Gastrocnemius medialis (tissue), 4 donors: Measurements from ENCODE around the gene ASB15. TPM values are rescaled to one million over a fixed set of nuclear protein-coding genes. Genes with fewer than 3 reads are reported as not detected.
A peak's percentile ranks its signal among the peaks of the same experiment; 100 is the strongest.

Experiments used
- ATAC-seq, 2 donors: fragments of 150-250 bp; one replicate each; pipeline ENCODE4 v1.9.1; 2016
- DNase-seq, 2 donors: peaks; one replicate each; pipeline ENCODE4 v3.0.0-alpha.2; 2019
- H3K27ac ChIP-seq, 4 donors: fragments of 200-600 bp; sonication (generic); 1 replicate in 1 of 4; 2 replicates in 3 of 4; pipeline ENCODE4 v1.5.1; 2016 to 2018; ENCODE audit warnings: mild to moderate bottlenecking in 2 of 4, moderate library complexity in 1 of 4
- H3K27me3 ChIP-seq, 3 donors: fragments of 200-600 bp; sonication (generic) in 2 of 3; 1 replicate in 1 of 3; 2 replicates in 2 of 3; pipeline versions ENCODE4 v1.5.1 to v1.6.0; 2016 to 2019; ENCODE audit warnings: mild to moderate bottlenecking in 1 of 3, moderate library complexity in 1 of 3
- H3K36me3 ChIP-seq, 2 donors: fragments of 200-600 bp; sonication (generic) in 1 of 2; one replicate each; pipeline ENCODE4 v1.5.1; 2017 to 2018
- H3K4me1 ChIP-seq, 2 donors: fragments of 200-600 bp; sonication (generic) in 1 of 2; one replicate each; pipeline ENCODE4 v1.5.1; 2016 to 2017; ENCODE audit warnings: mild to moderate bottlenecking in 2 of 2
- H3K4me3 ChIP-seq, 4 donors: fragments of 200-600 bp; sonication (generic) in 3 of 4; 1 replicate in 1 of 4; 2 replicates in 3 of 4; pipeline ENCODE4 v1.5.1; 2016 to 2019; ENCODE audit warnings: mild to moderate bottlenecking in 2 of 4
- H3K9me3 ChIP-seq, 3 donors: fragments of 200-600 bp; sonication (generic) in 2 of 3; 1 replicate in 1 of 3; 2 replicates in 2 of 3; pipeline ENCODE4 v1.5.1; 2016 to 2019
- CTCF ChIP-seq, 5 experiments: fragments of 450-650 bp in 3 of 5; fragments of 200-600 bp in 2 of 5; sonication (generic) in 2 of 5; IDR thresholded peaks in 4 of 5; conservative IDR thresholded peaks in 1 of 5; 1 replicate in 4 of 5; 2 replicates in 1 of 5; pipeline ENCODE4 v1.5.1; 2016 to 2019; ENCODE audit warnings: antibody characterized with exemption in 5 of 5, mild to moderate bottlenecking in 3 of 5, moderate library complexity in 3 of 5
- POLR2A ChIP-seq, 2 donors: fragments of 450-650 bp; IDR thresholded peaks; one replicate each; pipeline ENCODE4 v1.6.1; 2017; ENCODE audit warnings: antibody characterized with exemption in 2 of 2, mild to moderate bottlenecking in 2 of 2, moderate library complexity in 2 of 2
- in situ Hi-C, 4 donors: fragments of 200-750 bp; cut with MboI; loops; one replicate each; pipeline versions ENCODE4 v1.15.0 to v1.8.0; 2017; ENCODE audit warnings: low sequenced_read_pairs in 4 of 4
- intact Hi-C: fragments of 100-400 bp; cut with DNase I; formaldehyde crosslinking; loops from one replicate; pipeline ENCODE4 v1.15.1; 2023; ENCODE audit warnings: low total_unique reads
- total RNA-seq, 4 donors: library from RNA; depleted of rRNA; stranded (reverse); fragments of >200 nt; gene quantifications; one replicate each; pipeline versions ENCODE4 v1.1.0 to v1.2.3, GENCODE V29; 2016

Gene ASB15
- total RNA-seq, 4 donors from 2014 or later, result 5.3 to 26.0 (median 10.4) TPM

DNA sequence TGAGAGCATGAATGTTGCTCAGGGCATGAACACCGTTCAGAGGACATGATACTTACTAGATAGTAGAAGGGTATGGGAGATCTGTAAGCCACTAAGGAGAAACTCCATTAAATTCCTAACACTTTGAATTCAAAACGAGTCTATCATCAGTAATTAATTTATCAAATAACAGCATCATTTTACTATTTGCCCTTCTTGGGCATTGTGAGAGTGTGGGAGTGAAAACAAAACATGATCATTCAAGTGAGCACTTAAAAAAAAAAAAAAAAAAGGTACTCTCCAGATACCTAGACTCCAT, 20.5 kb upstream of the ASB15 start:
- in situ Hi-C loops (loop anchor here in 3 of 4 donors (5.0 to 25.0 kb wide), 4 partner anchors 121 to 284 kb away; no protein-coding TSS in a partner anchor), intact Hi-C loops (loop anchor here (1.0 to 5.0 kb wide), 5 partner anchors 56 to 291 kb away; partner anchors contain the start of gene WASL)
- peaks cover 14 to 30% of the 10 kb centered on the region in 2 donors for H3K4me1 ChIP-seq
- H3K9me3 ChIP-seq, result no peaks in the 10 kb centered on the region
- peak overlapping the region; percentile 11 to 71 (median 44) for H3K27ac ChIP-seq
- H3K4me3 ChIP-seq, result peak overlapping the region in 1 of 4 donors; percentile 29
- TF ChIP-seq CTCF (IDR thresholded peaks at IDR 0.05 in 4 of 5, conservative IDR thresholded peaks at IDR 0.05 in 1 of 5), result no peak
- TF ChIP-seq POLR2A (IDR thresholded peaks at IDR 0.05), result no peak
- DNase-seq (no peak), ATAC-seq (peak in 1 of 2 donors; percentile 15)
- H3K27me3 ChIP-seq, result no peaks in the 10 kb centered on the region
- H3K36me3 ChIP-seq, result no peaks in the 10 kb centered on the region

GRCh38 chr7:123583821-123584220, 17.8 kb upstream of the ASB15 start:
- DNase-seq (no peak), ATAC-seq (no peak)
- Histone ChIP-seq H3K4me1 (peaks cover 14 to 36% of the 10 kb centered on the region in 2 donors), H3K27me3 (no peaks in the 10 kb centered on the region), H3K9me3 (no peaks in the 10 kb centered on the region), H3K27ac (peak overlapping the region; percentile 53 to 71 (median 64)), H3K36me3 (no peaks in the 10 kb centered on the region), H3K4me3 (peak overlapping the region in 1 of 4 donors; percentile 3)
- intact Hi-C loops, result loop anchor here (5.0 kb wide), 3 partner anchors 98 to 288 kb away; partner anchors contain the start of gene WASL
- in situ Hi-C loops, result loop anchor here in 3 of 4 donors (5.0 to 25.0 kb wide), 4 partner anchors 118 to 281 kb away; no protein-coding TSS in a partner anchor
- TF ChIP-seq CTCF (IDR thresholded peaks at IDR 0.05 in 4 of 5, conservative IDR thresholded peaks at IDR 0.05 in 1 of 5) (no peak), POLR2A (IDR thresholded peaks at IDR 0.05) (no peak)

GRCh38 chr7:123588376-123588775, 13.2 kb upstream of the ASB15 start:
- Histone ChIP-seq H3K27ac (peak overlapping the region in 3 of 4 donors; percentile 12 to 35 (median 24)), H3K9me3 (no peaks in the 10 kb centered on the region), H3K36me3 (no peaks in the 10 kb centered on the region), H3K4me1 (peaks cover 18 to 23% of the 10 kb centered on the region in 2 donors), H3K4me3 (no peak overlapping the region), H3K27me3 (no peaks in the 10 kb centered on the region)
- TF ChIP-seq CTCF (IDR thresholded peaks at IDR 0.05 in 4 of 5, conservative IDR thresholded peaks at IDR 0.05 in 1 of 5) (no peak), POLR2A (IDR thresholded peaks at IDR 0.05) (no peak)
- intact Hi-C loops, result no loop called here
- in situ Hi-C loops, result loop anchor here in 3 of 4 donors (10.0 to 25.0 kb wide), 3 partner anchors 116 to 276 kb away; no protein-coding TSS in a partner anchor
- DNase-seq, result no peak
- no peak for ATAC-seq

GRCh38 chr7:123594813-123595241, 6.8 kb upstream of the ASB15 start:
- no peak for DNase-seq
- no peak for ATAC-seq
- no peaks in the 10 kb centered on the region for H3K36me3 ChIP-seq
- H3K4me1 ChIP-seq, result peaks cover 16 to 23% of the 10 kb centered on the region in 2 donors
- no peaks in the 10 kb centered on the region for H3K9me3 ChIP-seq
- H3K27me3 ChIP-seq, result no peaks in the 10 kb centered on the region
- no peak overlapping the region for H3K4me3 ChIP-seq
- in situ Hi-C loops (loop anchor here in 1 of 4 donors (25.0 kb wide), 1 partner anchor 267 kb away; no protein-coding TSS in a partner anchor), intact Hi-C loops (no loop called here)
- no peak for TF ChIP-seq POLR2A (IDR thresholded peaks at IDR 0.05)
- TF ChIP-seq CTCF (IDR thresholded peaks at IDR 0.05 in 4 of 5, conservative IDR thresholded peaks at IDR 0.05 in 1 of 5), result no peak
- H3K27ac ChIP-seq, result no peak overlapping the region
